Left lung (tissue), 10 donors: ENCODE results near the gene KIF26A. TPM values are rescaled to one million over a fixed set of nuclear protein-coding genes. Genes with fewer than 3 reads are reported as not detected.
A peak's percentile ranks its signal among the peaks of the same experiment; 100 is the strongest.

Experiments used
- ATAC-seq: fragments of 200-7000 bp; cut with Tn5 transposase; one replicate; pipeline ENCODE4 v1.9.1; 2020; ENCODE audit warnings: moderate library complexity
- DNase-seq, 4 donors: peaks; one replicate each; pipeline ENCODE4 v3.0.0-alpha.2; 2013 to 2020
- H3K27ac ChIP-seq, 2 donors: fragments of 200-600 bp; sonication (generic) in 1 of 2; one replicate each; pipeline versions ENCODE4 v1.5.0 to v1.8.0; 2020 to 2021
- H3K27me3 ChIP-seq, 2 donors: fragments of 200-600 bp; sonication (generic) in 1 of 2; one replicate each; pipeline versions ENCODE4 v1.5.0 to v1.8.0; 2020 to 2021
- H3K36me3 ChIP-seq, 2 donors: fragments of 200-600 bp; sonication (generic) in 1 of 2; one replicate each; pipeline versions ENCODE4 v1.5.0 to v1.8.0; 2020 to 2021
- H3K4me1 ChIP-seq, 2 donors: fragments of 200-600 bp; one replicate each; pipeline ENCODE4 v1.8.0; 2021
- H3K4me3 ChIP-seq, 2 donors: fragments of 200-600 bp; sonication (generic) in 1 of 2; one replicate each; pipeline versions ENCODE4 v1.5.0 to v1.8.0; 2020 to 2021; ENCODE audit warnings: mild to moderate bottlenecking in 1 of 2
- H3K9me3 ChIP-seq, 2 donors: fragments of 200-600 bp; sonication (generic) in 1 of 2; one replicate each; pipeline versions ENCODE4 v1.5.0 to v1.8.0; 2020 to 2021
- intact Hi-C, 2 donors: fragments of 100-400 bp; cut with DNase I; formaldehyde crosslinking; loops; one replicate each; pipeline versions ENCODE4 v1.11.2 to v1.14.2; 2022
- polyA plus RNA-seq, 6 donors: library from polyadenylated mRNA; unstranded; fragments of 120-200 nt; gene quantifications; one replicate each; pipeline ENCODE4 v1.2.1, GENCODE V29; 2013; ENCODE audit not compliant: insufficient read length in 6 of 6
- total RNA-seq, 2 donors: library from RNA; stranded (reverse); fragmentation: NEBNext Ultra II Directional; extraction: Animal tissue kit (Norgen Biotek cat#: 25700); gene quantifications; one replicate each; pipeline ENCODE4 v1.2.1, GENCODE V29; 2021
- TF ChIP-seq, protein P1 (sequence below), 2 donors: fragments of 200-600 bp; sonication (generic) in 1 of 2; IDR thresholded peaks; one replicate each; pipeline versions ENCODE4 v1.5.0 to v1.8.0; 2021; ENCODE audit warnings: antibody characterized with exemption in 2 of 2
- donor health status: DM: no; HTN: yes; CAD: no.
- donor health status: DM: no; HTN: no; CAD: no.

The KIF26A gene
- total and polyA plus RNA-seq, 8 donors = 4.5 to 25.5 (median 14.4) TPM

DNA sequence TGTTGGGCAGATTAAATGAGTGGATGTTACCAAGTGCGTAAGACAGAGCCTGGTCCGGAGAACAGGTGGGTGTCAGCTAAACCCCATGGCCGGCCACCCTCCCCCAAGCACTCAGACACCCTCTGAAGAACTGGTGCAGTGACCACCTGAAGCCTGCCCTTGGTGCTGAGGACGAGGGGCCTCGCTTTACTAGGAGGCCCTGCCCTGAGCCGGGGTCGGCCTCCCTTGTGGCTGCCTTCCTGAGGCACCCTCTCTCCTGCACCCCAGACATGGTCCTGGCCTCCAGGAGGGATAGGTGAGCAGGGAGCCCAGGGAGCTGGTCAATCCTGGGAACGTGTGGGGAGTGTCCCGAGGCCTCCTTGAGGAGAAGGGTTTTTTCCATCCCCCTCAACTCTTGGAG, 4.9 kb upstream of the KIF26A start:
- peaks cover 35 to 75% of the 10 kb centered on the region in 2 donors for H3K27me3 ChIP-seq
- no peak for ATAC-seq

DNA sequence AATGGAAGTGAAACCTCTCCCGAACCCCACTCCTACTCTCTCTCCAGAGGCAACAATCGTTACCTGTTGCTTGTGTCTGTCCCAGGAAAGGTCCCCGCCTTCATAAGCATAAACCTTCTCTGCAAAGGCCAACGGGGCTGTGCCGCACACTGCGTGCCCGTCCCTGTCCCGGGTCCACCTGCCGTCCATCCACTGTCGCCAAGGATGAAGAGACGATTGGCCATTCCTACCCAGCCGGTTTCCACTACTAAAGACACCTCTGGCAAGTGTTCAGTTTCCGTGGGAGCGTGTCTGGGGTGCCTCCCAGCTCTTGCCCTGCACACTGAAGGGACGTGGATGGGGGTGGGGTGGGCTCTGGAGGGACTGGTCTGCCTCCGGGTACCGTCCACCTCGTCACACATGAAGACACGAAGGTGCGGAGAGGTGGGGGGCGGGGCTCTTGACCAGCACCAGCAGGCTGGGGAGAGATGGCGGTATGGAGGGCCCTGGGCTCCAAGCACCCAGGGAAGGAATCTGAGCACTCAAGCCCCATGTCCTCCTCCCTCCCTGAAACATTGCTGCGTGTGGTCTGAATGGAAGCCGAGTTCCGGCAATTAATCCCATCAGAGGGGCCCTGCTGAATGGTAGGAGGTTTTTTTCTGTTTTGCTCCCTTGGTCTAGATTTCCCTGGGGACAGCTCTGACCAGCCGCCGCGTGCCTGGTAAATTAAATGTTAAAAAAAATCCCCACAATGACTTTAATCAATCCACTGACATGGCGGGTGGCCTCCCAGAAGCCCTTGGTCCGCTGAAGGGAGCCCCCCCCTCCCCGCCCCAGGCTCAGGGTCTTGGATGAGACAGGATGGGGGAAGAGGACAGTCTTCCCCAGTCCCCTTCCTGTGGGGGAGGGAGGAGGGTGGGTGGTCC, 4.1 kb upstream of the KIF26A start:
- peaks cover 42 to 83% of the 10 kb centered on the region in 2 donors for H3K27me3 ChIP-seq
- intact Hi-C loops = loop anchor here in 1 of 2 donors (10.0 kb wide), 2 partner anchors 430 to 500 kb away; no protein-coding TSS in a partner anchor
- DNase-seq = peak in 1 of 4 donors; percentile 56

More for the DNA sequence above, 4.9 kb upstream of the KIF26A start:
- DNase-seq = peak in 1 of 4 donors; percentile 59
- TF ChIP-seq, protein P1, sequence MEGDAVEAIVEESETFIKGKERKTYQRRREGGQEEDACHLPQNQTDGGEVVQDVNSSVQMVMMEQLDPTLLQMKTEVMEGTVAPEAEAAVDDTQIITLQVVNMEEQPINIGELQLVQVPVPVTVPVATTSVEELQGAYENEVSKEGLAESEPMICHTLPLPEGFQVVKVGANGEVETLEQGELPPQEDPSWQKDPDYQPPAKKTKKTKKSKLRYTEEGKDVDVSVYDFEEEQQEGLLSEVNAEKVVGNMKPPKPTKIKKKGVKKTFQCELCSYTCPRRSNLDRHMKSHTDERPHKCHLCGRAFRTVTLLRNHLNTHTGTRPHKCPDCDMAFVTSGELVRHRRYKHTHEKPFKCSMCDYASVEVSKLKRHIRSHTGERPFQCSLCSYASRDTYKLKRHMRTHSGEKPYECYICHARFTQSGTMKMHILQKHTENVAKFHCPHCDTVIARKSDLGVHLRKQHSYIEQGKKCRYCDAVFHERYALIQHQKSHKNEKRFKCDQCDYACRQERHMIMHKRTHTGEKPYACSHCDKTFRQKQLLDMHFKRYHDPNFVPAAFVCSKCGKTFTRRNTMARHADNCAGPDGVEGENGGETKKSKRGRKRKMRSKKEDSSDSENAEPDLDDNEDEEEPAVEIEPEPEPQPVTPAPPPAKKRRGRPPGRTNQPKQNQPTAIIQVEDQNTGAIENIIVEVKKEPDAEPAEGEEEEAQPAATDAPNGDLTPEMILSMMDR (IDR thresholded peaks at IDR 0.05) = no peak
- H3K4me1 ChIP-seq = peaks cover 13 to 28% of the 10 kb centered on the region in 2 donors
- H3K4me3 ChIP-seq = no peak overlapping the region
- intact Hi-C loops = loop anchor here in 1 of 2 donors (10.0 kb wide), 2 partner anchors 431 to 501 kb away; no protein-coding TSS in a partner anchor
- H3K36me3 ChIP-seq = no peaks in the 10 kb centered on the region
- peaks cover 0 to 10% of the 10 kb centered on the region in 2 donors for H3K9me3 ChIP-seq
- H3K27ac ChIP-seq = no peak overlapping the region

DNA sequence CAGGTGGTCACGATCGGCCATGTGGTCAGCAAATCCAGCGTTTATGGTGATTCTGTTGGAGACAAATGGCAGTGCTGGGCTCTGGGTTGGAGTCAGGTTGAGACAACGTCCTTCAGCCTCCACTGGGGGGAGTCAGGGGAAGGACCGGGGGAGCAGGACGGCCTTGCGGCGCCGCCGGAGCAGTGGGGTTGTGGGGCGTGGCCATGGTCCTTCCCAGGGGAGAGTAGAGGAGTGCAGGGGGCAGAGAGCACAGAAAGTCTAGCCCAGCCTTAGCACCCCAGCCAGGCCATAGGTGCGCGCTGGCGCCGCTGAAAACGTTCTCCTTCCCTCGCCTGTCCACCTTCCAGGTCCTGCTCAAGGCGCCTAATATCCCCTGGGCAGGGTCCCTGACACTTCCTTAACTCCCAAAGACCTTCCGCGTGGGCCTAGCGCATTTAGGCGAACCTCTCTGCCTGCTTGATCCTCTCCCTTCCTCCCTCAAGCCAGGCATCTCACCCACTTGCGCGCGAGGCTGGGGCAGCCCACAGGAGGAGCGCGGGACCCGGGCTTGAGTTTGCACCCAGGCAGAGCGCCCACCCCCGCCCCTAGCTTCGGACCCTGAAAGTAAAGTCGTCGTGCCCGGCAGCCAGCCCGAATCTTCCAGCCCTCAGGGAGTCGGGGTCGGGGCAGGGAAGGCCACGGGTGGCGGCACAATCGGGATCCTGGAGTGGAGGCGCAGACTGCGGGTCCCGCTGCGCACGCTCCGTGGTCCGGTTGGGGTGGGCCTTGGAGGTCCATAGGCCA, 3.1 kb upstream of the KIF26A start:
- Histone ChIP-seq H3K4me1 (peaks cover 13 to 39% of the 10 kb centered on the region in 2 donors), H3K27ac (no peak overlapping the region), H3K36me3 (no peaks in the 10 kb centered on the region), H3K27me3 (peaks cover 45 to 93% of the 10 kb centered on the region in 2 donors), H3K4me3 (no peak overlapping the region), H3K9me3 (no peaks in the 10 kb centered on the region)
- ATAC-seq = no peak
- DNase-seq = peak in 2 of 4 donors; percentile 29 to 80
- intact Hi-C loops = loop anchor here (5.0 to 10.0 kb wide), 3 partner anchors 427 to 499 kb away; no protein-coding TSS in a partner anchor
- TF ChIP-seq, protein P1 (IDR thresholded peaks at IDR 0.05) = no peak

More for the DNA sequence above, 4.1 kb upstream of the KIF26A start:
- Histone ChIP-seq H3K4me1 (peaks cover 13 to 34% of the 10 kb centered on the region in 2 donors), H3K36me3 (no peaks in the 10 kb centered on the region), H3K4me3 (no peak overlapping the region), H3K27ac (no peak overlapping the region), H3K9me3 (peaks cover 0 to 9% of the 10 kb centered on the region in 2 donors)
- no peak for ATAC-seq
- TF ChIP-seq, protein P1 (IDR thresholded peaks at IDR 0.05) = no peak

DNA sequence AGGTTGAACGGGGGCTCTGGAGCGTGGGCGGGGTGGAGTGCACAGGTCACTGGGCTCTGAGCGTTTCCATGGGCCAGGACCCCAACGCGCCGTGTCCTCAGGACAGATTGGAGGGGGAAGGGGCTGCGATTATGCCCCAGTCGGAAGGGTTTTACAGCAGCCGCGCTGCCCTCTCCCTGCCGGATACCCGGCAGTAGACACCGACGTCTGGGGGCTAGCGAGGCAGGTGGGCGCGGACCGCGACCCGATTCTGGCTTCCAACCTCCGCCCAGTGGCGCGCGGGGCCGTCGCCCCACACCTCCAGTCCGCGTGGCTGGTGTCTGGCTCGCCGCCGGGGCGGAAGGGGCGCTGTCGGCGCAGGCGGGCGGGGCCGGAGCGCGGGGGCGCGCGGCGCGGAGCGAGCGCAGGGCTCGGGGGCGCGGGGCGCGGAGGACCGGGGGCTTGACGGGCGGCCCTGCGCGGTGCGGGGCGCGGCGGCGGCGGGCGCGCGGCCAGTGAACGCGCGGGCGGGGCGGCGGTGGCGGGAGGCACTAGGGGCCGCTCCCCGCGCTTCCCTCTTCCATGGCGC, 2.4 kb upstream of the KIF26A start:
- TF ChIP-seq, protein P1 (IDR thresholded peaks at IDR 0.05) = no peak
- H3K36me3 ChIP-seq = no peaks in the 10 kb centered on the region
- ATAC-seq = no peak
- no peak overlapping the region for H3K27ac ChIP-seq
- H3K9me3 ChIP-seq = no peaks in the 10 kb centered on the region
- peaks cover 45 to 96% of the 10 kb centered on the region in 2 donors for H3K27me3 ChIP-seq
- no peak overlapping the region for H3K4me3 ChIP-seq
- peaks cover 13 to 39% of the 10 kb centered on the region in 2 donors for H3K4me1 ChIP-seq
- peak in 1 of 4 donors; percentile 67 for DNase-seq
- intact Hi-C loops = loop anchor here (5.0 to 10.0 kb wide), 3 partner anchors 426 to 499 kb away; no protein-coding TSS in a partner anchor
